NB4 (cell line): Measurements from ENCODE around the gene HOXC13.

Experiments used
- POLR2A ChIP-seq: IDR thresholded peaks from 2 replicates; pipeline ENCODE4 v1.6.1; 2011; ENCODE audit warnings: mild to moderate bottlenecking; ENCODE audit not compliant: insufficient read length; ENCODE audit errors: extremely low read depth
- TF ChIP-seq, protein P1 (sequence below): IDR thresholded peaks from one replicate; pipeline ENCODE4 v1.5.1; 2012; ENCODE audit warnings: low read depth, low read length
- TF ChIP-seq, protein P2 (sequence below): IDR thresholded peaks from 2 replicates; pipeline ENCODE4 v1.6.1; 2011; ENCODE audit warnings: low read depth, low read length

DNA sequence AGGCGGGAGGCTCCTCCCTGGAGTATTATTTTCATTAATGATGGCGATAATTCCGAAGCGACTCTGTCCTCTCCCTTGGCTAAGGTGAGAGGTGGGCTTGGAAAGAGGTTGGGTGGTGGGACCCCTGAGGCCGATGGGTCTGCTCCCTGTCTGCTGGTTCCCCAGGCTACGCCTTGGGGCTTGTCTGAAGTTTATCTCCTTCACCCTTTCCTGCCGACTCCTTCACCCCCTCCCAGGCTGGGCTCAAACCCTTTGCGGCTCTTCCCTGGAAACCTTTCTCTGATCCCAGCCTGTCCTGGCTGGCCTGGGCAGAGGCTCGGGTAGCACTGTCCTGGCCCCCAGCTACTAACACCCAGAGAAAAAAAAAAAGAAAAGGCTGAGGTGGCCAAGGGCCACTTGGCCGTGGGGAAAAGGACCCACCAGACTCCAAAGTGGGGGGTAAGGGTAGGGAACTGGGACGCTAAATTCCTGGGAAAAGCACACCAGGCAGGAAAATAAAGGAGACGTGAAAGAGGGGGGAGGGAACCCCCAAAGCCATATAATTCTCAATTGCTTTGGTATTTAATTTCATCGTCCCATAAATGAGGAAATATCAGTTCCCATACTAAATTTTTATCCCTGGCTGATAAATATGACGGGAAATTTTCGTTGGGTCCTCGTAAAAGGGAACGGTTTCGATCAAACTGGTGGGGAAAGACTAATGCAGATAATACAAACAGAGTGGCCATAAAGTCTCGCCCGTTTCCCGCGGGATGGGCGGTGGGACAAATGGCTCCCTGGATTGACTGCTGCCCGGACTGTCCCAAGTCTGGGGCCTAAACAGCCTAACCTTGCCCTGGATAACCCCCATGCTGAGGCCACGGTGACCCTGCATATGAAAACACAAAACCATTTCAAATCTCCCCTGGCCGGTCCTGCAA is 44.3 kb downstream of the HOXC13 start:
- TF ChIP-seq, protein P1, sequence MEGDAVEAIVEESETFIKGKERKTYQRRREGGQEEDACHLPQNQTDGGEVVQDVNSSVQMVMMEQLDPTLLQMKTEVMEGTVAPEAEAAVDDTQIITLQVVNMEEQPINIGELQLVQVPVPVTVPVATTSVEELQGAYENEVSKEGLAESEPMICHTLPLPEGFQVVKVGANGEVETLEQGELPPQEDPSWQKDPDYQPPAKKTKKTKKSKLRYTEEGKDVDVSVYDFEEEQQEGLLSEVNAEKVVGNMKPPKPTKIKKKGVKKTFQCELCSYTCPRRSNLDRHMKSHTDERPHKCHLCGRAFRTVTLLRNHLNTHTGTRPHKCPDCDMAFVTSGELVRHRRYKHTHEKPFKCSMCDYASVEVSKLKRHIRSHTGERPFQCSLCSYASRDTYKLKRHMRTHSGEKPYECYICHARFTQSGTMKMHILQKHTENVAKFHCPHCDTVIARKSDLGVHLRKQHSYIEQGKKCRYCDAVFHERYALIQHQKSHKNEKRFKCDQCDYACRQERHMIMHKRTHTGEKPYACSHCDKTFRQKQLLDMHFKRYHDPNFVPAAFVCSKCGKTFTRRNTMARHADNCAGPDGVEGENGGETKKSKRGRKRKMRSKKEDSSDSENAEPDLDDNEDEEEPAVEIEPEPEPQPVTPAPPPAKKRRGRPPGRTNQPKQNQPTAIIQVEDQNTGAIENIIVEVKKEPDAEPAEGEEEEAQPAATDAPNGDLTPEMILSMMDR, result no peak
- TF ChIP-seq, protein P2, sequence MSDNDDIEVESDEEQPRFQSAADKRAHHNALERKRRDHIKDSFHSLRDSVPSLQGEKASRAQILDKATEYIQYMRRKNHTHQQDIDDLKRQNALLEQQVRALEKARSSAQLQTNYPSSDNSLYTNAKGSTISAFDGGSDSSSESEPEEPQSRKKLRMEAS, result no peak
- TF ChIP-seq POLR2A, result no peak
